ENCODE measurements around the gene NCR3LG1.

NCR3LG1 gene

GRCh38 chr11:17408026-17408425, 56.4 kb downstream of the NCR3LG1 start:
- Histone ChIP-seq H3K9me3 (ENCODE audit: low read length) (no peaks in the 10 kb centered on the region), H2AFZ (ENCODE audit: low read length) (no peak overlapping the region), H3K27ac (ENCODE audit: low read depth, low read length, poor library complexity, severe bottlenecking) (no peak overlapping the region), H3K9me2 (ENCODE audit: low read depth, low read length) (no peaks in the 10 kb centered on the region), H3K4me3 (ENCODE audit: low read depth, low read length, poor library complexity, severe bottlenecking) (no peak overlapping the region), H3F3A (ENCODE audit: insufficient read depth, low read length) (no peaks in the 10 kb centered on the region), H3K4me2 (ENCODE audit: low read length) (no peak overlapping the region), H3K36me3 (ENCODE audit: insufficient read depth, low read length) (no peaks in the 10 kb centered on the region), H3K9ac (ENCODE audit: low read length) (no peak overlapping the region), H4K20me1 (ENCODE audit: insufficient read depth, low read length) (no peaks in the 10 kb centered on the region), H3K4me1 (ENCODE audit: insufficient read depth, low read length, severe bottlenecking) (peaks cover 20% of the 10 kb centered on the region), H3K79me2 (ENCODE audit: insufficient read depth, low read length) (no peaks in the 10 kb centered on the region), H3K27me3 (ENCODE audit: insufficient read depth, low read length) (no peaks in the 10 kb centered on the region)
- no peak for TF ChIP-seq EZH2 (IDR thresholded peaks at IDR 0.05; ENCODE audit: borderline replicate concordance, low read length)
- no peak for TF ChIP-seq CTCF (IDR thresholded peaks at IDR 0.05; ENCODE audit: low read length)

- H4K20me1 ChIP-seq (ENCODE audit: insufficient read depth, low read length) = no peaks in the 10 kb centered on the region
- no peaks in the 10 kb centered on the region for H3K9me3 ChIP-seq (ENCODE audit: low read length)
- no peaks in the 10 kb centered on the region for H3K36me3 ChIP-seq (ENCODE audit: insufficient read depth, low read length)
- H3K27ac ChIP-seq (ENCODE audit: low read depth, low read length, poor library complexity, severe bottlenecking) = no peak overlapping the region
- no peaks in the 10 kb centered on the region for H3K79me2 ChIP-seq (ENCODE audit: insufficient read depth, low read length)
- H3K9ac ChIP-seq (ENCODE audit: low read length) = no peak overlapping the region
- no peaks in the 10 kb centered on the region for H3K9me2 ChIP-seq (ENCODE audit: low read depth, low read length)
- TF ChIP-seq CTCF (IDR thresholded peaks at IDR 0.05; ENCODE audit: low read length) = no peak
- TF ChIP-seq EZH2 (IDR thresholded peaks at IDR 0.05; ENCODE audit: borderline replicate concordance, low read length) = no peak
- H3K4me2 ChIP-seq (ENCODE audit: low read length) = no peak overlapping the region
- H3F3A ChIP-seq (ENCODE audit: insufficient read depth, low read length) = no peaks in the 10 kb centered on the region
- no peak overlapping the region for H2AFZ ChIP-seq (ENCODE audit: low read length)
- no peaks in the 10 kb centered on the region for H3K27me3 ChIP-seq (ENCODE audit: insufficient read depth, low read length)
- H3K4me3 ChIP-seq (ENCODE audit: low read depth, low read length, poor library complexity, severe bottlenecking) = no peak overlapping the region
- peaks cover 19% of the 10 kb centered on the region for H3K4me1 ChIP-seq (ENCODE audit: insufficient read depth, low read length, severe bottlenecking)
Observed at GRCh38 chr11:17408641-17409040, 57.0 kb downstream of the NCR3LG1 start.

GRCh38 chr11:17410606-17411379, 59.2 kb downstream of the NCR3LG1 start:
- Histone ChIP-seq H2AFZ (ENCODE audit: low read length) (no peak overlapping the region), H3K4me1 (ENCODE audit: insufficient read depth, low read length, severe bottlenecking) (peaks cover 5% of the 10 kb centered on the region), H4K20me1 (ENCODE audit: insufficient read depth, low read length) (no peaks in the 10 kb centered on the region), H3K4me3 (ENCODE audit: low read depth, low read length, poor library complexity, severe bottlenecking) (no peak overlapping the region), H3F3A (ENCODE audit: insufficient read depth, low read length) (no peaks in the 10 kb centered on the region), H3K9ac (ENCODE audit: low read length) (no peak overlapping the region), H3K27me3 (ENCODE audit: insufficient read depth, low read length) (no peaks in the 10 kb centered on the region), H3K36me3 (ENCODE audit: insufficient read depth, low read length) (no peaks in the 10 kb centered on the region), H3K27ac (ENCODE audit: low read depth, low read length, poor library complexity, severe bottlenecking) (no peak overlapping the region), H3K79me2 (ENCODE audit: insufficient read depth, low read length) (no peaks in the 10 kb centered on the region), H3K9me3 (ENCODE audit: low read length) (no peaks in the 10 kb centered on the region), H3K9me2 (ENCODE audit: low read depth, low read length) (no peaks in the 10 kb centered on the region), H3K4me2 (ENCODE audit: low read length) (no peak overlapping the region)
- TF ChIP-seq CTCF (IDR thresholded peaks at IDR 0.05; ENCODE audit: low read length) (no peak), EZH2 (IDR thresholded peaks at IDR 0.05; ENCODE audit: borderline replicate concordance, low read length) (no peak)

Data from OCI-LY1 (cell line).